Smooth muscle cell (in vitro differentiated cells): ENCODE results near the gene STYXL1. TPM values are rescaled to one million over a fixed set of nuclear protein-coding genes. Genes with fewer than 3 reads are reported as not detected.
A peak's percentile ranks its signal among the peaks of the same experiment; 100 is the strongest.

Experiments
- DNase-seq: peaks from one replicate; lab custom pipeline; 2025; ENCODE audit not compliant: unreplicated experiment; lab: John Stamatoyannopoulos, UW
- H2AFZ ChIP-seq: fragments of 200-600 bp; sonication (generic); 2 replicates; pipeline ENCODE4 v1.6.0; 2016; ENCODE audit warnings: antibody characterized with exemption, low read depth, mild to moderate bottlenecking
- H3F3A ChIP-seq: fragments of 200-600 bp; sonication (generic); 2 replicates; pipeline ENCODE4 v1.6.0; 2017; ENCODE audit warnings: antibody characterized with exemption, low read depth
- H3K27ac ChIP-seq: fragments of 200-600 bp; sonication (generic); 2 replicates; pipeline ENCODE4 v1.5.1; 2016; ENCODE audit warnings: low read depth, mild to moderate bottlenecking
- H3K27me3 ChIP-seq: fragments of 200-600 bp; sonication (generic); 2 replicates; pipeline ENCODE4 v1.6.1; 2016; ENCODE audit warnings: low read depth, mild to moderate bottlenecking
- H3K36me3 ChIP-seq: fragments of 200-600 bp; sonication (generic); 2 replicates; pipeline ENCODE4 v1.5.1; 2016; ENCODE audit warnings: low read depth
- H3K4me1 ChIP-seq: fragments of 200-600 bp; sonication (generic); 2 replicates; pipeline ENCODE4 v1.5.1; 2016; ENCODE audit warnings: low read depth
- H3K4me2 ChIP-seq: fragments of 200-600 bp; sonication (generic); 2 replicates; pipeline ENCODE4 v1.6.0; 2016; ENCODE audit warnings: mild to moderate bottlenecking
- H3K4me3 ChIP-seq: fragments of 200-600 bp; sonication (generic); 2 replicates; pipeline ENCODE4 v1.5.1; 2016; ENCODE audit warnings: mild to moderate bottlenecking
- H3K79me2 ChIP-seq: fragments of 200-600 bp; sonication (generic); 2 replicates; pipeline ENCODE4 v1.6.0; 2016; ENCODE audit warnings: low read depth, mild to moderate bottlenecking
- H3K9ac ChIP-seq: fragments of 200-600 bp; sonication (generic); 2 replicates; pipeline ENCODE4 v1.6.0; 2016; ENCODE audit warnings: low read depth
- H3K9me3 ChIP-seq: fragments of 200-600 bp; sonication (generic); replicated peaks from 2 replicates; pipeline ENCODE4 v1.5.1; 2016; ENCODE audit warnings: low read depth
- H4K20me1 ChIP-seq: fragments of 200-600 bp; sonication (generic); 2 replicates; pipeline ENCODE4 v1.6.0; 2016; ENCODE audit warnings: low read depth
- WGBS: methylation state at CpG from one replicate; pipeline ENCODE4 v1.1.7; 2016; ENCODE audit warnings: low lambda C conversion rate; 5-methylcytosine and 5-hydroxymethylcytosine counted together
- polyA plus RNA-seq: library from polyadenylated mRNA; unstranded; fragments of >200 nt; fragmentation: Nextera tagmentation; extraction: Ambion mirVana; gene quantifications from 2 replicates; pipeline ENCODE4 v1.2.1, GENCODE V29; 2016
- total RNA-seq: library from RNA; depleted of rRNA; stranded (reverse); fragments of >200 nt; gene quantifications from 2 replicates; pipeline ENCODE4 v1.2.3, GENCODE V29; 2014
- TF ChIP-seq, protein P1 (sequence below): fragments of 200-600 bp; sonication (generic); IDR thresholded peaks from 2 replicates; pipeline ENCODE4 v1.5.1; 2017; ENCODE audit warnings: borderline replicate concordance, mild to moderate bottlenecking, antibody characterized with exemption; ENCODE audit not compliant: insufficient read depth, poor library complexity, severe bottlenecking

STYXL1 gene
- total and polyA plus RNA-seq, 2 experiments from 2014 or later, result 75.6 to 84.0 TPM

DNA sequence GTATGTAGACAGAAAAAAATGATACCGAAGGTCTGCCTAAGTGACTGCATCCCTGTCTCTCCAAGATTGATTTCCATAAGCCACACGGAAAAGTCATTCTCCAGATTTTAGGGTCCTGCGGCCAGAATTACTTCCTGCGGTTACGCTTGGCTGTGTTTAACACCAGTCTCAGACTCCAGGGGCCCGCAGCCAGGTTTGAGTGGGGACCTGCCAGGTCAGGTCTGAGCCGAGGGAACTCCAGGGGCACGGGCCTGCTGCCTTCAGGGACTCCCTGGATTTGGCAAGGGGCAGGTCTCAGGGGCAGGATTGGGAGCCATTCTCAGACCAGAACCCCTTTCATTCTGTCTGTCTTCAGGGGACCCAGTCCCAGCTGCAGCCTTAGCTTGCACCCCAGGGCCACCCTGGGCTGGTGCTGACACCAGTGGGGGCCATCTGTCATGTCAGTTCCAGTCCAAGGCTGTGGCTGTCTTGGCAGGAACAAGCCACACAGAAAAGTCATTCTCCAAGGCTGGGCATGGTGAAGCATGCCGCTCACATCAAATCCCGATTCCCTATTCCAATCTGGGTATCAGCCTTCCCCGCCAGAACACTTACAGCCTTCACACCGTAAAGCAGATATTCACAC is 92.4 kb downstream of the STYXL1 start:
- TF ChIP-seq, protein P1, sequence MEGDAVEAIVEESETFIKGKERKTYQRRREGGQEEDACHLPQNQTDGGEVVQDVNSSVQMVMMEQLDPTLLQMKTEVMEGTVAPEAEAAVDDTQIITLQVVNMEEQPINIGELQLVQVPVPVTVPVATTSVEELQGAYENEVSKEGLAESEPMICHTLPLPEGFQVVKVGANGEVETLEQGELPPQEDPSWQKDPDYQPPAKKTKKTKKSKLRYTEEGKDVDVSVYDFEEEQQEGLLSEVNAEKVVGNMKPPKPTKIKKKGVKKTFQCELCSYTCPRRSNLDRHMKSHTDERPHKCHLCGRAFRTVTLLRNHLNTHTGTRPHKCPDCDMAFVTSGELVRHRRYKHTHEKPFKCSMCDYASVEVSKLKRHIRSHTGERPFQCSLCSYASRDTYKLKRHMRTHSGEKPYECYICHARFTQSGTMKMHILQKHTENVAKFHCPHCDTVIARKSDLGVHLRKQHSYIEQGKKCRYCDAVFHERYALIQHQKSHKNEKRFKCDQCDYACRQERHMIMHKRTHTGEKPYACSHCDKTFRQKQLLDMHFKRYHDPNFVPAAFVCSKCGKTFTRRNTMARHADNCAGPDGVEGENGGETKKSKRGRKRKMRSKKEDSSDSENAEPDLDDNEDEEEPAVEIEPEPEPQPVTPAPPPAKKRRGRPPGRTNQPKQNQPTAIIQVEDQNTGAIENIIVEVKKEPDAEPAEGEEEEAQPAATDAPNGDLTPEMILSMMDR, result no peak
- no peaks in the 10 kb centered on the region for H3K9me3 ChIP-seq
- no peaks in the 10 kb centered on the region for H3K79me2 ChIP-seq
- H3K4me1 ChIP-seq, result no peaks in the 10 kb centered on the region
- H3K4me3 ChIP-seq, result no peak overlapping the region
- WGBS, result 97% methylated on average over 12 of the region's 12 CpGs
- H2AFZ ChIP-seq, result no peak overlapping the region
- H3K9ac ChIP-seq, result no peak overlapping the region
- H4K20me1 ChIP-seq, result no peaks in the 10 kb centered on the region
- no peaks in the 10 kb centered on the region for H3K27me3 ChIP-seq
- no peak overlapping the region for H3K4me2 ChIP-seq
- H3F3A ChIP-seq, result no peaks in the 10 kb centered on the region
- H3K27ac ChIP-seq, result no peak overlapping the region
- H3K36me3 ChIP-seq, result no peaks in the 10 kb centered on the region
- DNase-seq, result no peak

- no peaks in the 10 kb centered on the region for H3F3A ChIP-seq
Measured at GRCh38 chr7:75953931-75954330, 93.9 kb downstream of the STYXL1 start.

DNA sequence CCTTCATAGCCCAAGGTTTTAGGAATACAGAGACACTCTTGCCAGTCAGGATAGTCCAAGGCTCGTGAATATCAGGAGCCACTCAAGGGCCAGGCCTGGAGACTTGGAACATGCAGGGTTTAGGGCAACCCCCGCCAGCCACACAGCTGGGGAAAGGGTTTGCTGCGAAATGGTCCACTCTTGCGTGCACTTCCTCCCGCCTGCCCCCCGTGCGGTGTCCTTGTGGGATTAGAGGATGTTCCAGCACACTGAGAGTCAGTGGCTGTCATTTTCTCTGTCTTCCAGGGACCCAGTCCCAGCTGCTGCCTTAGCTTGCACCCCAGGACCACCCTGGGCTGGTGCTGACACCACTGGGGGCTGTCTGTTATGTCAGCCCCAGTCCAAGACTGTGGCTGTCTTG is 94.4 kb downstream of the STYXL1 start:
- Histone ChIP-seq H3K4me2 (no peak overlapping the region), H3K79me2 (no peaks in the 10 kb centered on the region), H3K4me1 (no peaks in the 10 kb centered on the region), H3F3A (no peaks in the 10 kb centered on the region), H3K9me3 (no peaks in the 10 kb centered on the region), H3K4me3 (no peak overlapping the region), H3K9ac (no peak overlapping the region), H3K27me3 (no peaks in the 10 kb centered on the region), H3K36me3 (no peaks in the 10 kb centered on the region), H3K27ac (no peak overlapping the region), H2AFZ (no peak overlapping the region), H4K20me1 (peaks cover 3% of the 10 kb centered on the region)
- WGBS, result 92% methylated on average over 7 of the region's 7 CpGs
- TF ChIP-seq, protein P1, result no peak
- DNase-seq, result no peak

More at GRCh38 chr7:75953931-75954330, 93.9 kb downstream of the STYXL1 start:
- H3K36me3 ChIP-seq, result no peaks in the 10 kb centered on the region
- no peak overlapping the region for H3K9ac ChIP-seq
- no peaks in the 10 kb centered on the region for H3K27me3 ChIP-seq
- no peak overlapping the region for H3K4me2 ChIP-seq
- TF ChIP-seq, protein P1, result no peak
- 98% methylated on average over 11 of the region's 11 CpGs for WGBS
- no peaks in the 10 kb centered on the region for H3K79me2 ChIP-seq
- no peaks in the 10 kb centered on the region for H3K9me3 ChIP-seq
- no peak overlapping the region for H2AFZ ChIP-seq
- peaks cover 3% of the 10 kb centered on the region for H4K20me1 ChIP-seq
- no peak for DNase-seq
- no peak overlapping the region for H3K4me3 ChIP-seq
- H3K27ac ChIP-seq, result no peak overlapping the region
- no peaks in the 10 kb centered on the region for H3K4me1 ChIP-seq

- TF ChIP-seq, protein P1, result no peak
- Histone ChIP-seq H3K79me2 (peaks cover 4% of the 10 kb centered on the region), H3K4me2 (no peak overlapping the region), H2AFZ (no peak overlapping the region), H3K27me3 (no peaks in the 10 kb centered on the region), H3K4me1 (no peaks in the 10 kb centered on the region), H3K4me3 (no peak overlapping the region), H3K36me3 (no peaks in the 10 kb centered on the region), H3K27ac (peak overlapping the region; percentile 29), H3K9ac (no peak overlapping the region), H3F3A (no peaks in the 10 kb centered on the region), H3K9me3 (no peaks in the 10 kb centered on the region), H4K20me1 (peaks cover 11% of the 10 kb centered on the region)
- WGBS, result 47% methylated on average over 5 of the region's 5 CpGs
- DNase-seq, result no peak
Measured at GRCh38 chr7:75951506-75951905, 96.3 kb downstream of the STYXL1 start.
